Glutamatergic neuron (in vitro differentiated cells): ENCODE results near the gene CDH8. TPM values are rescaled to one million over a fixed set of nuclear protein-coding genes. Genes with fewer than 3 reads are reported as not detected.

Source experiments
- DNase-seq: peaks from one replicate; pipeline ENCODE4 v3.0.0; 2022
- H3K27ac Mint-ChIP-seq: one replicate; pipeline ENCODE4 v1.8.0; 2020; ENCODE audit warnings: mild to moderate bottlenecking, mixed read lengths, inconsistent platforms; ENCODE audit not compliant: unreplicated experiment
- H3K27me3 Mint-ChIP-seq: one replicate; pipeline ENCODE4 v1.8.0; 2020; ENCODE audit warnings: mild to moderate bottlenecking, moderate library complexity, mixed read lengths, inconsistent platforms; ENCODE audit not compliant: unreplicated experiment
- H3K36me3 Mint-ChIP-seq: one replicate; pipeline ENCODE4 v1.8.0; 2020; ENCODE audit warnings: mild to moderate bottlenecking, mixed read lengths, inconsistent platforms; ENCODE audit not compliant: unreplicated experiment
- H3K4me1 Mint-ChIP-seq: one replicate; pipeline ENCODE4 v1.8.0; 2020; ENCODE audit warnings: mild to moderate bottlenecking, low read depth, mixed read lengths, inconsistent platforms; ENCODE audit not compliant: unreplicated experiment
- H3K4me3 Mint-ChIP-seq: one replicate; pipeline ENCODE4 v1.8.0; 2020; ENCODE audit warnings: mild to moderate bottlenecking, mixed read lengths, inconsistent platforms; ENCODE audit not compliant: unreplicated experiment
- H3K9me3 Mint-ChIP-seq: one replicate; pipeline ENCODE4 v1.8.0; 2020; ENCODE audit warnings: mild to moderate bottlenecking, moderate library complexity, mixed read lengths, inconsistent platforms; ENCODE audit not compliant: unreplicated experiment
- CTCF ChIP-seq: fragments of 200-600 bp; sonication (generic); IDR thresholded peaks from one replicate; pipeline ENCODE4 v1.5.0; 2021; ENCODE audit not compliant: partially characterized antibody, unreplicated experiment
- total RNA-seq: library from RNA; stranded (reverse); fragmentation: NEBNext Ultra II Directional; extraction: Animal tissue kit (Norgen Biotek cat#: 25700); gene quantifications from one replicate; pipeline ENCODE4 v1.2.1, GENCODE V29; 2021; ENCODE audit not compliant: unreplicated experiment

Gene CDH8
- total RNA-seq, 1 donor from 2014 or later = 5.5 TPM

- Mint-ChIP-seq H3K27me3 (no peaks in the 10 kb centered on the region), H3K4me1 (peaks cover 2% of the 10 kb centered on the region), H3K27ac (no peak overlapping the region), H3K36me3 (no peaks in the 10 kb centered on the region), H3K4me3 (no peak overlapping the region), H3K9me3 (no peaks in the 10 kb centered on the region)
- no peak for DNase-seq
- no peak for TF ChIP-seq CTCF
Observed at GRCh38 chr16:61915569-61915968, 120.7 kb downstream of the CDH8 start.

GRCh38 chr16:61909074-61909473, 127.2 kb downstream of the CDH8 start:
- DNase-seq = no peak
- no peak overlapping the region for H3K27ac Mint-ChIP-seq

GRCh38 chr16:61908426-61908825, 127.8 kb downstream of the CDH8 start:
- peaks cover 5% of the 10 kb centered on the region for H3K36me3 Mint-ChIP-seq
- H3K9me3 Mint-ChIP-seq = no peaks in the 10 kb centered on the region
- DNase-seq = no peak
- H3K27me3 Mint-ChIP-seq = no peaks in the 10 kb centered on the region
- no peaks in the 10 kb centered on the region for H3K4me1 Mint-ChIP-seq
- TF ChIP-seq CTCF = no peak
- no peak overlapping the region for H3K4me3 Mint-ChIP-seq
- H3K27ac Mint-ChIP-seq = no peak overlapping the region

More at GRCh38 chr16:61909074-61909473, 127.2 kb downstream of the CDH8 start:
- Mint-ChIP-seq H3K36me3 (peaks cover 5% of the 10 kb centered on the region), H3K4me1 (no peaks in the 10 kb centered on the region), H3K27me3 (no peaks in the 10 kb centered on the region), H3K9me3 (no peaks in the 10 kb centered on the region), H3K4me3 (no peak overlapping the region)
- no peak for TF ChIP-seq CTCF

- Mint-ChIP-seq H3K4me1 (no peaks in the 10 kb centered on the region), H3K4me3 (no peak overlapping the region), H3K36me3 (peaks cover 5% of the 10 kb centered on the region), H3K9me3 (no peaks in the 10 kb centered on the region), H3K27me3 (peaks cover 2% of the 10 kb centered on the region), H3K27ac (no peak overlapping the region)
- DNase-seq = no peak
- no peak for TF ChIP-seq CTCF
Observed at GRCh38 chr16:61901689-61902088, 134.5 kb downstream of the CDH8 start.

- H3K4me1 Mint-ChIP-seq = no peaks in the 10 kb centered on the region
- H3K27me3 Mint-ChIP-seq = peaks cover 2% of the 10 kb centered on the region
- no peak overlapping the region for H3K27ac Mint-ChIP-seq
Observed at GRCh38 chr16:61900482-61900881, 135.8 kb downstream of the CDH8 start.

More at GRCh38 chr16:61900482-61900881, 135.8 kb downstream of the CDH8 start:
- DNase-seq = no peak
- Mint-ChIP-seq H3K9me3 (no peaks in the 10 kb centered on the region), H3K36me3 (peaks cover 5% of the 10 kb centered on the region), H3K4me3 (no peak overlapping the region)
- TF ChIP-seq CTCF = no peak
